Neural cell (in vitro differentiated cells): ENCODE results near the gene TOP3A.

Experiments used
- EP300 ChIP-seq: fragments of 450-650 bp; conservative IDR thresholded peaks from 2 replicates; pipeline ENCODE4 v1.6.1; 2014; ENCODE audit warnings: antibody characterized with exemption, mild to moderate bottlenecking, moderate library complexity; ENCODE audit not compliant: poor library complexity, severe bottlenecking
- EZH2 ChIP-seq: fragments of 200-600, 300-800 bp; shearing (Covaris generic), sonication (generic); IDR thresholded peaks from 2 replicates; pipeline ENCODE4 v1.6.1; 2014; ENCODE audit warnings: antibody characterized with exemption, low read length, borderline replicate concordance, mild to moderate bottlenecking; ENCODE audit not compliant: insufficient read depth, poor library complexity, severe bottlenecking
- POLR2AphosphoS5 ChIP-seq: IDR thresholded peaks from 2 replicates; pipeline ENCODE4 v1.6.1; 2012
- RAD21 ChIP-seq: fragments of 450-650 bp; conservative IDR thresholded peaks from 2 replicates; pipeline ENCODE4 v1.6.1; 2014; ENCODE audit warnings: antibody characterized with exemption, mild to moderate bottlenecking, moderate library complexity
- SMC3 ChIP-seq: fragments of 450-650 bp; conservative IDR thresholded peaks from 2 replicates; pipeline ENCODE4 v1.6.1; 2014; ENCODE audit warnings: antibody characterized with exemption, mild to moderate bottlenecking, moderate library complexity; ENCODE audit not compliant: poor library complexity
- TAF1 ChIP-seq: IDR thresholded peaks from 2 replicates; pipeline ENCODE4 v1.6.1; 2012; ENCODE audit warnings: low read depth
- TF ChIP-seq, protein P1 (sequence below): fragments of 450-650 bp; IDR thresholded peaks from 2 replicates; pipeline ENCODE4 v1.5.1; 2014; ENCODE audit warnings: antibody characterized with exemption, mild to moderate bottlenecking, moderate library complexity; ENCODE audit not compliant: poor library complexity, severe bottlenecking
- TF ChIP-seq, protein P2 (sequence below): IDR thresholded peaks from 2 replicates; pipeline ENCODE4 v1.6.1; 2012; ENCODE audit warnings: borderline replicate concordance

DNA sequence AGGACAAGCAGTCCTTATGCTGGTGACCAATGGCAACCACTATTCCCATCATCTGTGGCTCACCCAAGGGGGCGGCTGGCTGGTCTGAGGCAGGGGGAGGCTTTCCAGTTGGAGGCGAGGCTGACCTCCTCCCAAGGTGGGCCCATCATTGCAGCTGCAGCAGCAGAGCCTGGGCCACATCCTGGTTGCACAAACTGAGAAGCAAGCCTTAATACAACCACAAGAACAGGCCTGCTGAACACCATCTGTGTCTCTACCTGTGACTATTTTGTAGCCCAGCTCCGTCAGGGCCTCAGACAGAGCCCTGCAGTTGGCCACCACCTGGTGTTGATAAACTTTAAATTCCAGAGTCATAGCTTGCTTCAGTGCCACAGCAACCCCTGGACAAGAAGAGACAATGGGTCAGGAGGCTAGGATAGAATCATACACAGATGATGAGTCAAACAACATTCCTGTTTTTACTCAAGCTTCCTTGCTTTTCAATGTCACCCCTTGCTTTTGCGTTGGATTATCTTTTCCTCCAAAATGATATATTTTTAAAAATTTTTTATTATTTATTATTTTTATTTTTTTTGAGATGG, 18.2 kb upstream of the TOP3A start:
- TF ChIP-seq, protein P1, sequence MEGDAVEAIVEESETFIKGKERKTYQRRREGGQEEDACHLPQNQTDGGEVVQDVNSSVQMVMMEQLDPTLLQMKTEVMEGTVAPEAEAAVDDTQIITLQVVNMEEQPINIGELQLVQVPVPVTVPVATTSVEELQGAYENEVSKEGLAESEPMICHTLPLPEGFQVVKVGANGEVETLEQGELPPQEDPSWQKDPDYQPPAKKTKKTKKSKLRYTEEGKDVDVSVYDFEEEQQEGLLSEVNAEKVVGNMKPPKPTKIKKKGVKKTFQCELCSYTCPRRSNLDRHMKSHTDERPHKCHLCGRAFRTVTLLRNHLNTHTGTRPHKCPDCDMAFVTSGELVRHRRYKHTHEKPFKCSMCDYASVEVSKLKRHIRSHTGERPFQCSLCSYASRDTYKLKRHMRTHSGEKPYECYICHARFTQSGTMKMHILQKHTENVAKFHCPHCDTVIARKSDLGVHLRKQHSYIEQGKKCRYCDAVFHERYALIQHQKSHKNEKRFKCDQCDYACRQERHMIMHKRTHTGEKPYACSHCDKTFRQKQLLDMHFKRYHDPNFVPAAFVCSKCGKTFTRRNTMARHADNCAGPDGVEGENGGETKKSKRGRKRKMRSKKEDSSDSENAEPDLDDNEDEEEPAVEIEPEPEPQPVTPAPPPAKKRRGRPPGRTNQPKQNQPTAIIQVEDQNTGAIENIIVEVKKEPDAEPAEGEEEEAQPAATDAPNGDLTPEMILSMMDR = no peak
- TF ChIP-seq TAF1 = no peak
- no peak for TF ChIP-seq EP300
- no peak for TF ChIP-seq RAD21
- TF ChIP-seq SMC3 = no peak
- no peak for TF ChIP-seq POLR2AphosphoS5
- no peak for TF ChIP-seq EZH2
- TF ChIP-seq, protein P2, sequence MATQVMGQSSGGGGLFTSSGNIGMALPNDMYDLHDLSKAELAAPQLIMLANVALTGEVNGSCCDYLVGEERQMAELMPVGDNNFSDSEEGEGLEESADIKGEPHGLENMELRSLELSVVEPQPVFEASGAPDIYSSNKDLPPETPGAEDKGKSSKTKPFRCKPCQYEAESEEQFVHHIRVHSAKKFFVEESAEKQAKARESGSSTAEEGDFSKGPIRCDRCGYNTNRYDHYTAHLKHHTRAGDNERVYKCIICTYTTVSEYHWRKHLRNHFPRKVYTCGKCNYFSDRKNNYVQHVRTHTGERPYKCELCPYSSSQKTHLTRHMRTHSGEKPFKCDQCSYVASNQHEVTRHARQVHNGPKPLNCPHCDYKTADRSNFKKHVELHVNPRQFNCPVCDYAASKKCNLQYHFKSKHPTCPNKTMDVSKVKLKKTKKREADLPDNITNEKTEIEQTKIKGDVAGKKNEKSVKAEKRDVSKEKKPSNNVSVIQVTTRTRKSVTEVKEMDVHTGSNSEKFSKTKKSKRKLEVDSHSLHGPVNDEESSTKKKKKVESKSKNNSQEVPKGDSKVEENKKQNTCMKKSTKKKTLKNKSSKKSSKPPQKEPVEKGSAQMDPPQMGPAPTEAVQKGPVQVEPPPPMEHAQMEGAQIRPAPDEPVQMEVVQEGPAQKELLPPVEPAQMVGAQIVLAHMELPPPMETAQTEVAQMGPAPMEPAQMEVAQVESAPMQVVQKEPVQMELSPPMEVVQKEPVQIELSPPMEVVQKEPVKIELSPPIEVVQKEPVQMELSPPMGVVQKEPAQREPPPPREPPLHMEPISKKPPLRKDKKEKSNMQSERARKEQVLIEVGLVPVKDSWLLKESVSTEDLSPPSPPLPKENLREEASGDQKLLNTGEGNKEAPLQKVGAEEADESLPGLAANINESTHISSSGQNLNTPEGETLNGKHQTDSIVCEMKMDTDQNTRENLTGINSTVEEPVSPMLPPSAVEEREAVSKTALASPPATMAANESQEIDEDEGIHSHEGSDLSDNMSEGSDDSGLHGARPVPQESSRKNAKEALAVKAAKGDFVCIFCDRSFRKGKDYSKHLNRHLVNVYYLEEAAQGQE = no peak
